Astrocyte (in vitro differentiated cells and primary cell): ENCODE results near the gene DISC1. TPM values are rescaled to one million over a fixed set of nuclear protein-coding genes. Genes with fewer than 3 reads are reported as not detected.
"Not testable (repeated sequence)": the region's sequence is repeated elsewhere in the genome, so short reads cannot be mapped to it uniquely, and the experiment has no call there.

Experiments
- DNase-seq: peaks from one replicate; pipeline ENCODE4 v3.0.0-alpha.2; 2010; ENCODE audit warnings: low read depth
- FAIRE-seq: peaks from 2 replicates; lab custom pipeline; 2011; peaks lifted over from hg19 to GRCh38; lab: Jason Lieb, UNC
- H2AFZ ChIP-seq: 2 replicates; pipeline ENCODE4 v1.6.0; 2012; ENCODE audit warnings: low read depth, low read length, inconsistent platforms
- H3K27ac ChIP-seq: 2 replicates; pipeline ENCODE4 v1.5.1; 2011; ENCODE audit warnings: low read depth, low read length, inconsistent platforms
- H3K27me3 ChIP-seq: 2 replicates; pipeline ENCODE4 v1.6.0; 2011; ENCODE audit warnings: low read length, inconsistent platforms; ENCODE audit not compliant: insufficient read depth
- H3K36me3 ChIP-seq: 2 replicates; pipeline ENCODE4 v1.5.1; 2011; ENCODE audit warnings: low read length, inconsistent platforms; ENCODE audit not compliant: insufficient read depth
- H3K4me1 ChIP-seq: 2 replicates; pipeline ENCODE4 v1.5.1; 2011; ENCODE audit warnings: low read length, inconsistent platforms; ENCODE audit not compliant: insufficient read depth
- H3K4me2 ChIP-seq: 2 replicates; pipeline ENCODE4 v1.6.0; 2012; ENCODE audit warnings: low read length, inconsistent platforms
- H3K4me3 ChIP-seq: 2 replicates; pipeline ENCODE4 v1.5.1; 2011; ENCODE audit warnings: low read depth, mild to moderate bottlenecking, low read length, inconsistent platforms; ENCODE audit not compliant: insufficient read depth
- H3K79me2 ChIP-seq: 2 replicates; pipeline ENCODE4 v1.6.0; 2012; ENCODE audit warnings: mild to moderate bottlenecking, low read length, inconsistent platforms; ENCODE audit not compliant: insufficient read depth
- H3K9ac ChIP-seq: 2 replicates; pipeline ENCODE4 v1.6.0; 2012; ENCODE audit warnings: mild to moderate bottlenecking, low read length, inconsistent platforms
- H3K9me3 ChIP-seq: 2 replicates; pipeline ENCODE4 v1.5.1; 2012; ENCODE audit warnings: low read depth, mild to moderate bottlenecking, low read length, inconsistent platforms; ENCODE audit not compliant: insufficient read depth
- H4K20me1 ChIP-seq: 2 replicates; pipeline ENCODE4 v1.6.0; 2012; ENCODE audit warnings: low read length, inconsistent platforms; ENCODE audit not compliant: insufficient read depth
- H3K27ac Mint-ChIP-seq: one replicate; pipeline ENCODE4 v1.8.0; 2021; ENCODE audit warnings: mild to moderate bottlenecking, mixed read lengths; ENCODE audit not compliant: unreplicated experiment
- H3K27me3 Mint-ChIP-seq: one replicate; pipeline ENCODE4 v1.8.0; 2021; ENCODE audit warnings: low read depth, mixed read lengths; ENCODE audit not compliant: unreplicated experiment
- H3K36me3 Mint-ChIP-seq: one replicate; pipeline ENCODE4 v1.8.0; 2021; ENCODE audit warnings: low read depth, mixed read lengths; ENCODE audit not compliant: unreplicated experiment
- H3K4me1 Mint-ChIP-seq: one replicate; pipeline ENCODE4 v1.8.0; 2021; ENCODE audit warnings: low read depth, mixed read lengths; ENCODE audit not compliant: unreplicated experiment
- H3K4me3 Mint-ChIP-seq: one replicate; pipeline ENCODE4 v1.8.0; 2021; ENCODE audit warnings: mild to moderate bottlenecking, moderate library complexity, mixed read lengths; ENCODE audit not compliant: unreplicated experiment
- H3K9me3 Mint-ChIP-seq: one replicate; pipeline ENCODE4 v1.8.0; 2021; ENCODE audit warnings: mild to moderate bottlenecking, mixed read lengths; ENCODE audit not compliant: unreplicated experiment
- CTCF ChIP-seq: IDR thresholded peaks from 2 replicates; pipeline ENCODE4 v1.5.1; 2011; ENCODE audit warnings: low read depth, mild to moderate bottlenecking, inconsistent platforms, low read length, moderate library complexity; ENCODE audit not compliant: insufficient read depth
- EZH2 ChIP-seq: IDR thresholded peaks from 2 replicates; pipeline ENCODE4 v1.6.1; 2012; ENCODE audit warnings: mild to moderate bottlenecking, low read length, inconsistent platforms; ENCODE audit not compliant: insufficient read depth
- total RNA-seq: library from RNA; stranded (reverse); gene quantifications from 2 replicates; pipeline ENCODE4 v1.2.1, GENCODE V29; 2021

DISC1 gene
- total RNA-seq, 1 donor from 2014 or later = 9.1 TPM

GRCh38 chr1:231590453-231591198 lies 36.0 kb upstream of the DISC1 start:
- Histone ChIP-seq H3K9me3 (no peaks in the 10 kb centered on the region), H4K20me1 (no peaks in the 10 kb centered on the region), H3K4me1 (no peaks in the 10 kb centered on the region), H3K27me3 (no peaks in the 10 kb centered on the region), H3K79me2 (no peaks in the 10 kb centered on the region), H3K4me2 (no peak overlapping the region), H3K27ac (no peak overlapping the region), H2AFZ (no peak overlapping the region), H3K4me3 (no peak overlapping the region), H3K36me3 (no peaks in the 10 kb centered on the region), H3K9ac (no peak overlapping the region)
- DNase-seq (peak; percentile 56), FAIRE-seq (no peak)
- no peaks in the 10 kb centered on the region for H3K36me3 Mint-ChIP-seq
- TF ChIP-seq EZH2 (no peak), CTCF (peak; percentile 79)
- no peak overlapping the region for H3K4me3 Mint-ChIP-seq
- no peak overlapping the region for H3K27ac Mint-ChIP-seq
- peaks cover under 1% of the 10 kb centered on the region for H3K4me1 Mint-ChIP-seq
- no peaks in the 10 kb centered on the region for H3K27me3 Mint-ChIP-seq
- H3K9me3 Mint-ChIP-seq = no peaks in the 10 kb centered on the region

GRCh38 chr1:231591466-231591865 lies 35.1 kb upstream of the DISC1 start:
- Histone ChIP-seq H3K27me3 (no peaks in the 10 kb centered on the region), H2AFZ (no peak overlapping the region), H4K20me1 (no peaks in the 10 kb centered on the region), H3K4me3 (no peak overlapping the region), H3K4me2 (no peak overlapping the region), H3K79me2 (no peaks in the 10 kb centered on the region), H3K4me1 (no peaks in the 10 kb centered on the region), H3K9ac (no peak overlapping the region), H3K27ac (no peak overlapping the region), H3K36me3 (no peaks in the 10 kb centered on the region), H3K9me3 (no peaks in the 10 kb centered on the region)
- H3K4me3 Mint-ChIP-seq = no peak overlapping the region
- peaks cover 9% of the 10 kb centered on the region for H3K4me1 Mint-ChIP-seq
- no peak for FAIRE-seq
- TF ChIP-seq CTCF = no peak
- no peak for TF ChIP-seq EZH2
- no peak for DNase-seq
- no peaks in the 10 kb centered on the region for H3K9me3 Mint-ChIP-seq
- H3K27ac Mint-ChIP-seq = no peak overlapping the region
- H3K36me3 Mint-ChIP-seq = no peaks in the 10 kb centered on the region
- no peaks in the 10 kb centered on the region for H3K27me3 Mint-ChIP-seq

- peaks cover 13% of the 10 kb centered on the region for H3K4me1 Mint-ChIP-seq
- Histone ChIP-seq H3K4me1 (no peaks in the 10 kb centered on the region), H3K9ac (no peak overlapping the region), H3K9me3 (no peaks in the 10 kb centered on the region), H3K4me3 (no peak overlapping the region), H3K27ac (no peak overlapping the region), H2AFZ (no peak overlapping the region), H4K20me1 (no peaks in the 10 kb centered on the region), H3K4me2 (no peak overlapping the region), H3K27me3 (no peaks in the 10 kb centered on the region), H3K79me2 (no peaks in the 10 kb centered on the region), H3K36me3 (no peaks in the 10 kb centered on the region)
- no peaks in the 10 kb centered on the region for H3K27me3 Mint-ChIP-seq
- H3K27ac Mint-ChIP-seq = no peak overlapping the region
- FAIRE-seq = no peak
- TF ChIP-seq EZH2 (no peak), CTCF (no peak)
- DNase-seq = no peak
- no peaks in the 10 kb centered on the region for H3K9me3 Mint-ChIP-seq
- no peak overlapping the region for H3K4me3 Mint-ChIP-seq
- no peaks in the 10 kb centered on the region for H3K36me3 Mint-ChIP-seq
These were observed 33.8 kb upstream of the DISC1 start for GRCh38 chr1:231592809-231593208.

- H3K27ac Mint-ChIP-seq, H3K4me2 ChIP-seq, H2AFZ ChIP-seq, H3K36me3 ChIP-seq, H3K79me2 ChIP-seq, H3K9me3 Mint-ChIP-seq, H3K4me3 ChIP-seq, H3K27me3 Mint-ChIP-seq, H3K9ac ChIP-seq, H3K27ac ChIP-seq, H3K4me1 ChIP-seq, H4K20me1 ChIP-seq, H3K36me3 Mint-ChIP-seq, H3K9me3 ChIP-seq, FAIRE-seq, H3K4me3 Mint-ChIP-seq, DNase-seq, H3K27me3 ChIP-seq: not testable (repeated sequence)
- H3K4me1 Mint-ChIP-seq = peaks cover 15% of the 10 kb centered on the region
These were observed 33.3 kb upstream of the DISC1 start for GRCh38 chr1:231593264-231593663.
